ENCODE measurements around the gene PTPN3.

- TF ChIP-seq CTCF (IDR thresholded peaks at IDR 0.05; ENCODE audit: low read depth, low read length, missing input control): no peak
- TF ChIP-seq NR2F2 (IDR thresholded peaks at IDR 0.05): no peak
- no peak for TF ChIP-seq REST (IDR thresholded peaks at IDR 0.05)
Observed at GRCh38 chr9:109403116-109403515, 95.0 kb downstream of the PTPN3 start.
